Neuron (in vitro differentiated cells): ENCODE measurements around the gene SLX4.
"Not testable (repeated sequence)": the region's sequence is repeated elsewhere in the genome, so short reads cannot be mapped to it uniquely, and the experiment has no call there.

Experiments
- H2AFZ ChIP-seq: one replicate; pipeline ENCODE4 v1.6.1; 2013; ENCODE audit warnings: low read depth, mild to moderate bottlenecking, inconsistent platforms, low read length, moderate library complexity
- H3K27me3 ChIP-seq: one replicate; pipeline ENCODE4 v1.6.1; 2013; ENCODE audit warnings: low read length; ENCODE audit not compliant: insufficient read depth
- H3K36me3 ChIP-seq: one replicate; pipeline ENCODE4 v1.6.1; 2013; ENCODE audit warnings: low read length; ENCODE audit not compliant: insufficient read depth
- H3K4me1 ChIP-seq: one replicate; pipeline ENCODE4 v1.6.1; 2013; ENCODE audit warnings: low read length; ENCODE audit not compliant: insufficient read depth
- H3K4me3 ChIP-seq: 2 replicates; pipeline ENCODE4 v1.5.1; 2013; ENCODE audit warnings: mild to moderate bottlenecking, low read length, moderate library complexity
- H3K9me3 ChIP-seq: one replicate; pipeline ENCODE4 v1.6.1; 2013; ENCODE audit warnings: low read length

SLX4 gene, protein sequence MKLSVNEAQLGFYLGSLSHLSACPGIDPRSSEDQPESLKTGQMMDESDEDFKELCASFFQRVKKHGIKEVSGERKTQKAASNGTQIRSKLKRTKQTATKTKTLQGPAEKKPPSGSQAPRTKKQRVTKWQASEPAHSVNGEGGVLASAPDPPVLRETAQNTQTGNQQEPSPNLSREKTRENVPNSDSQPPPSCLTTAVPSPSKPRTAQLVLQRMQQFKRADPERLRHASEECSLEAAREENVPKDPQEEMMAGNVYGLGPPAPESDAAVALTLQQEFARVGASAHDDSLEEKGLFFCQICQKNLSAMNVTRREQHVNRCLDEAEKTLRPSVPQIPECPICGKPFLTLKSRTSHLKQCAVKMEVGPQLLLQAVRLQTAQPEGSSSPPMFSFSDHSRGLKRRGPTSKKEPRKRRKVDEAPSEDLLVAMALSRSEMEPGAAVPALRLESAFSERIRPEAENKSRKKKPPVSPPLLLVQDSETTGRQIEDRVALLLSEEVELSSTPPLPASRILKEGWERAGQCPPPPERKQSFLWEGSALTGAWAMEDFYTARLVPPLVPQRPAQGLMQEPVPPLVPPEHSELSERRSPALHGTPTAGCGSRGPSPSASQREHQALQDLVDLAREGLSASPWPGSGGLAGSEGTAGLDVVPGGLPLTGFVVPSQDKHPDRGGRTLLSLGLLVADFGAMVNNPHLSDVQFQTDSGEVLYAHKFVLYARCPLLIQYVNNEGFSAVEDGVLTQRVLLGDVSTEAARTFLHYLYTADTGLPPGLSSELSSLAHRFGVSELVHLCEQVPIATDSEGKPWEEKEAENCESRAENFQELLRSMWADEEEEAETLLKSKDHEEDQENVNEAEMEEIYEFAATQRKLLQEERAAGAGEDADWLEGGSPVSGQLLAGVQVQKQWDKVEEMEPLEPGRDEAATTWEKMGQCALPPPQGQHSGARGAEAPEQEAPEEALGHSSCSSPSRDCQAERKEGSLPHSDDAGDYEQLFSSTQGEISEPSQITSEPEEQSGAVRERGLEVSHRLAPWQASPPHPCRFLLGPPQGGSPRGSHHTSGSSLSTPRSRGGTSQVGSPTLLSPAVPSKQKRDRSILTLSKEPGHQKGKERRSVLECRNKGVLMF (N-terminal part only)

DNA sequence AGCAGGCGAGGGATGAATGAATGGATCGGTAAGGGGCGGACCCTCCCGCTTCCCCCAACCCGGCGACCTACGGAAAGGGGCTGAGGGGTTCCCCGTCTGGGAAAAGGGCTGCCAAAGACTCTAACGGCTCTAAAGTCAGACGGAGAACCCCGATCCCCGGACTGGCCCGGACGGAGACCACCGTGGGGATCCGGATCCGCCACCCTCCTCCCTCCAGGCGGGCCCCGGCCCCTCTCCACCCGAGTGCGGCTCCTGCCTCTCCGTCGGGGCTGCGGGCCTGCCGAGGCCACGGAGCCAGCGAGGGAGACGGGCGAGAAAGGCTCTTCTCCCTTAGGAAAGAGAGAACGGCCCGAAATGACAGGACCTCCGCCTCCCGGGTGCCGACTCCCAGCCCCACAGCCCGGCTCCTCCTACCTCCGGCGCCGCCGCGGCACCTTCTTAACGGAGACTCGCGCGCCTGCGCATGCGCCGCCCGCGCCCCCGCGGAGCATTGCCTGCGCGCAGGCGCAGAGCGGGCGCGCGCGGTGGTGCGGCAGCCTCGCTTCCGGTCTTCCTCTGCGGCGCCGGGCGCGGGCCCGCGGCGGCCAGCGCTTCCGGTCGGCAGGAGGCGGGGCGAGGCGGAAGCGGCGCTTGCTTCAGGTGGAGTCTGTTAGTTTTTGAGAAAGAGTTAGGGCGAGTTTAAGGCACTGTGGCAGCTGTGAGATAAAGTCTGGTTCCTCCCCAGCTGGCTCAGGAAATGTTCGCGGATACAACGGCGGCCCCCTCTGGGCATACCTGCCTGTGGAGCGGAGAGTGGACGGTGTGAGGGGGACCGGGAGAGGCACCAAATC, at the start of gene SLX4:
Gene SLX4 (minus strand): TSS at position 461 of the 830 bp plus-strand sequence. CDS start 2,642 bp downstream, outside the sequence.
- H2AFZ ChIP-seq: peak within 1 kb of the TSS; percentile 93
- peak within 1 kb of the TSS; percentile 80 for H3K4me3 ChIP-seq
- H3K36me3 ChIP-seq: peaks cover 9% of the 10 kb centered on the region
- peaks cover 9% of the 10 kb centered on the region for H3K4me1 ChIP-seq
- no peaks in the 10 kb centered on the region for H3K27me3 ChIP-seq
- H3K9me3 ChIP-seq: no peaks in the 10 kb centered on the region

DNA sequence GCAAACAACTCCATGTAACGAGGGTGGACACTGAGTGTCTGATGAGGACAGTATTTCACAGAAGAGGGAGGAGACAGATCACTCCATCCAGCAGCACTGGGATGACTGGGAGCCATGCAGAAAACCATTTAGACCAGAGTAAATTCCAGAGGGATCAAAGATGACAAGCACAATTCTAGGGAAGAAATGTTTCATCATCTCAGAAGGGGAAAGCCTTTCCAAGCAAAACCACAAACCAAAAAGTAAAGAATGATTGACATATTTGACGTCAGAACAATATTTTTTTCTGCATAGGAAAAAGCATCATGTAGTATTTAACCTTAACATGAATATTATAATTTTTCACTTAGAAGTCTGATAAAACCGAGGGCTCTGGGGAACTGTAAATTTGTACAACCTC, 47.8 kb upstream of the SLX4 start:
- peaks cover 83% of the 10 kb centered on the region for H3K36me3 ChIP-seq

DNA sequence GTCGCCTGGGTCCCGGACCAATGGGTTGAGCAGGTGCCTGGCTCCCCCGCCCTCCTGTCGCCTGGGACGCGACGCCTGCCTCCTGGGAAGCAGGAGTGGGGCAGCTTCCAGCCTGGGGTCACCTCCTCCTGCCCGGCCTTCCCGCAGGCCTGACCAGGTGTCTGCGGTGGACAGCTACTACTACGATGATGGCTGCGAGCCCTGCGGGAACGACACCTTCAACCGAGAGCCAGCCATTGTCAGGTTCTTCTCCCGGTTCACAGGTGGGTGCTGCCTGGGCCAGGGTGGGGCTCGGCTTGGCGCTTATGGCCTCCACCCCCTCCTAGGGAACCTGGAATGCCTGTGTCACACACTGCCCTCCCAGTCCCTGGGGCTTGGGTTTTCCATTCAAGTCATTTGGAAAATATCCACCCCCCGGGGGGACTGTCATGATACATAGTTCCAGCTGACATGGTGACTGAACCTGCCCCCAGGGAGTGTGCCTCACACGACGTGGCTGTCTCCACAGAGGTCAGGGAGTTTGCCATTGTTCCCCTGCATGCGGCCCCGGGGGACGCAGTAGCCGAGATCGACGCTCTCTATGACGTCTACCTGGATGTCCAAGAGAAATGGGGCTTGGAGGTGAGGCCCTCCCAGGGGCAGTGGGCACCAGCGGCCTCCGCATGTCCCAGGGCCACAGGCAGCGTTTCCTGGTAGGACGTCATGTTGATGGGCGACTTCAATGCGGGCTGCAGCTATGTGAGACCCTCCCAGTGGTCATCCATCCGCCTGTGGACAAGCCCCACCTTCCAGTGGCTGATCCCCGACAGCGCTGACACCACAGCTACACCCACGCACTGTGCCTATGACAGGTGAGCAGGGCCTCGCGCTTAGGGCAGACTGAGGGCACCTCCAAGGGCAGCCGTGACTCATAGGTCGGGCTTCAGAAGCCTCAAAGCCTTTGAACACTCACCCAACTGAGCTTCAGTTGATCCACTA, 45.4 kb upstream of the SLX4 start:
- H3K27me3 ChIP-seq: no peaks in the 10 kb centered on the region
- H3K36me3 ChIP-seq: peaks cover 70% of the 10 kb centered on the region
- no peaks in the 10 kb centered on the region for H3K4me1 ChIP-seq

More for the DNA sequence above, 47.8 kb upstream of the SLX4 start:
- Histone ChIP-seq H2AFZ (no peak overlapping the region), H3K27me3 (no peaks in the 10 kb centered on the region), H3K4me3 (no peak overlapping the region), H3K4me1 (no peaks in the 10 kb centered on the region), H3K9me3 (no peaks in the 10 kb centered on the region)

DNA sequence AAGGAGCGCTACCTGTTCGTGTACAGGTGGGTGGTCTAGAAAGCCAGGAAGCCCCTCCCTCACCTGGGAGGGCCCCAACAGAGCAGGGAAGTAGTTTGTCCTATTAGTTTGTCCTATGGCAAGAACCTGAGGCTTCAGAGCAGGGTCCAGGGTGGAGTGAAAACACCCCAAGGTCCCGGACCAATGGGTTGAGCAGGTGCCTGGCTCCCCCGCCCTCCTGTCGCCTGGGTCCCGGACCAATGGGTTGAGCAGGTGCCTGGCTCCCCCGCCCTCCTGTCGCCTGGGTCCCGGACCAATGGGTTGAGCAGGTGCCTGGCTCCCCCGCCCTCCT, 44.7 kb upstream of the SLX4 start:
- H3K36me3 ChIP-seq: peaks cover 66% of the 10 kb centered on the region

More for the DNA sequence above, 45.4 kb upstream of the SLX4 start:
- H3K9me3 ChIP-seq: no peaks in the 10 kb centered on the region
- no peak overlapping the region for H3K4me3 ChIP-seq
- H2AFZ ChIP-seq: no peak overlapping the region

DNA sequence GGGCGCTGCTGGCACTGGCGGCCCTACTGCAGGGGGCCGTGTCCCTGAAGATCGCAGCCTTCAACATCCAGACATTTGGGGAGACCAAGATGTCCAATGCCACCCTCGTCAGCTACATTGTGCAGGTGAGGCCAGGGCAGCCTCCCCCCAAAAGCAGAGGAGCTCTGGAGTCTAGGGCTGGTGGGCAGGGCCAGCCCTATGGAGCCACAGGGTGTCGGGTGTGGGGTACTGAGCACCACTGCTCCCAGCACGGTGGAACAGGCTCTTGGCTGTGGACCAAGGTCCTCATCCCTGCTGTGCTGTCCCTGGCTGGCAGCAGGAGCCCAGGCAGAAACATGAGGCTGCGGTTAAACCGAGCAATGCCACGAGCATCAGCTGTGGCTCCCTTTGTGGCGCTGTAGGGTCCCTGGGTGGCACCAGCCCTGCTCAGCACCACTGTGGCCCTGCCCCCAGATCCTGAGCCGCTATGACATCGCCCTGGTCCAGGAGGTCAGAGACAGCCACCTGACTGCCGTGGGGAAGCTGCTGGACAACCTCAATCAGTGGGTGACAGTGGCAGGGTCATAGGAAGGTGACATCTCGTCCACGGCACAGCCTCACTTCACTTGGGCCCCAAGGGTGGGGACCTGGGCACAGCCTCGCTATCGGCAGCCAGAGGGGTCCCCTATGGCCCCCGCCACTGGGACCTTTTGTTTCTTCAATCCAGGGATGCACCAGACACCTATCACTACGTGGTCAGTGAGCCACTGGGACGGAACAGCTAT, 44.2 kb upstream of the SLX4 start:
- Histone ChIP-seq H3K36me3 (peaks cover 64% of the 10 kb centered on the region), H3K4me3 (no peak overlapping the region), H2AFZ (no peak overlapping the region), H3K4me1 (no peaks in the 10 kb centered on the region), H3K27me3 (no peaks in the 10 kb centered on the region), H3K9me3 (no peaks in the 10 kb centered on the region)

More for the DNA sequence above, 44.7 kb upstream of the SLX4 start:
- H3K9me3 ChIP-seq, H2AFZ ChIP-seq, H3K4me1 ChIP-seq, H3K27me3 ChIP-seq, H3K4me3 ChIP-seq: not testable (repeated sequence)

DNA sequence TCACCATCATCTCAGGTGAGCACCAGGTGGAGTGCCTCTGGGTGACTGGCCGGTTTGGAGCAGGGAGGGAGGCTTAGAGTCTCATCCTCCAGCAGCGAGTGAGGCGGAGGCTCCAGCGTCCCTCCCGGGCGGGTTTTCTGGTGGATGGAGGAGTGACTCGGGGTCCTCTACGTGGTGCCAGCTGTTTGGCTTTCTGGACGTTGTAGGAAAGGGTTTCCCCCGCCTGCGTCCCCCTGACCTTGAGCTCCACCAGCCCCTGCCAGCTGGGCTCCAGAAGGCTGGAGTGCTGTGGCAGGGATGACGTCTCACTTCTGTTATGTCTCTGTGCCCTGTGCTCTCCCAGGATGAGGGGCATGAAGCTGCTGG, 43.6 kb upstream of the SLX4 start:
- H3K27me3 ChIP-seq: no peaks in the 10 kb centered on the region
- no peak overlapping the region for H3K4me3 ChIP-seq
- H3K9me3 ChIP-seq: no peaks in the 10 kb centered on the region

DNA sequence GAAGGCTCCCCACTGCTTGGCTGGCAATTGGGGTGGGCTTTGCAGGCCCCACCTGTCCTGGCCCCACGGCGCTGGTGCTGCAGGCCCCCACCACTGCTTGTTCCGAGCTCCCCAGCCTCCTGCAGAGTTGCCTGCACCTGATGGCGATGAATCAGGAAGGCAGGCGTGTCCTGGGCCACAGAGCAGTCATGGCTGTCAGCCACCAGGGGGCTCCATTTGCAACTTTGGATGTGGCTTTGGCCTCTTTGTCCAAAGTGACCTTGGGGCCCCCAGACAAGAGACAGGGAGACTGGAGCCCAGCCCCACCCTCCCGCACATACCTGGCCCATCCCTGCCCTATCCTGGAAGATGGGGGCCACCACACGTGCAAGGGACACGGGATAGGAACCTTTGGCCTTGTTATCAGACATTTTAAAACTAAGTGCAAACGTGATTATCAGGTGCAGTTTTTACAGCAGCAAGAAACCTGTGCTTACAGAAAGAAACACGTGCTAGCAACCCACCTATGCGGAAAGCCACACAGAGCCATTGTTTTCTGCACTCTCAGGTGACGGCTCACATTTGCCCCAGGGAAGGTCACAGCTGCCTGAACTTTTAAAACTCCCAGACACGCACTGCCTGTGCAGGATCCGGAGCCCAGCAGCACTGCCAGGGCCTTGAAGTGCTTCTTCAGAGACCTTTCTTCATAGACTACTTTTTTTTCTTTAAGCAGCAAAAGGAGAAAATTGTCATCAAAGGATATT, 43.0 kb upstream of the SLX4 start, which contains the start of gene DNASE1:
Gene DNASE1 (plus strand): TSS at position 443 of the 743 bp plus-strand sequence. CDS start 683 bp downstream, outside the sequence.
- Histone ChIP-seq H3K4me1 (no peaks in the 10 kb centered on the region), H3K27me3 (no peaks in the 10 kb centered on the region), H3K36me3 (peaks cover 57% of the 10 kb centered on the region), H3K4me3 (no peak within 1 kb of the TSS), H3K9me3 (no peaks in the 10 kb centered on the region), H2AFZ (no peak within 1 kb of the TSS)

More for the DNA sequence above, 43.6 kb upstream of the SLX4 start:
- Histone ChIP-seq H3K4me1 (no peaks in the 10 kb centered on the region), H2AFZ (no peak overlapping the region), H3K36me3 (peaks cover 61% of the 10 kb centered on the region)

DNA sequence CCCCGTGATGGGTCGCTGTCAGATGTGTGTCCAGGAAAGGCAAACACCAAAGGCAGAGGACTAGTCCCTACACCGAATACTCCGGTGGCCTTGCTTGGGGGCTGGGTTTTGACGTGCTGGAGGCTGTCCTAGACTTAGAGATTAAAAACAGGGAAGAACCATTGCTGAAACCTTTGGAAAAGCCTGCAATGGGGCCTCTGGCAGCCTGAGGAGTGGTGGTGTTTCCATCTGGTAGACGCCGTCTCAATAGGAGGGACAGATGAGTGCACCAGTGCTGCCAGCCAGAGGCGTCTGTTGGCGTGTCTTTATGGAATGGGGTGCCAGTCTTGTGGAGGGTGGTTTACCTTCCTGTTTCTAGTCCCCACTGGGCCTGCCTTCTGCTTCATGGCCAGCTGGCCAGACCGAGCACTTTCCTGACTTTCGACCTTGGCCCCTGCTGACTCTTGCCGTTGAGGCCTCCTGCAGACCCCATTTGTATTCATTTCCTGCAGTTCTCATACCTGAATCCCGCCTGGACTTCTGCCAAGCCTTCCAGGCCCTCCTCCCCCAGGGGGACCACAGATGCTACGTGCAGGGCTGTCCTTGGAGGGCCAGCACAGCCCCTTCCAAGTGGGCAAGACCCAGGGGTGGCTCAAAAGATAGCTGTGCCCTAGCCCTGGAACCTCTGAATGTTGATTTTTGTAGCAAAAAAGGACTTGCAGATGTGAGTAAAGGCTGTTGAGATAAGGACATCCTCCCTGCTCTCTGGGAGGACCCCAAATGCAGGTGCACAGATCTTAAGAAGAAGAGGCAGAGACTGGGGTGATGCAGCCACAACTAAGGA, 41.2 kb upstream of the SLX4 start:
- H3K4me3 ChIP-seq: no peak overlapping the region
- H3K36me3 ChIP-seq: peaks cover 45% of the 10 kb centered on the region
- H3K27me3 ChIP-seq: no peaks in the 10 kb centered on the region
- no peaks in the 10 kb centered on the region for H3K9me3 ChIP-seq
- H3K4me1 ChIP-seq: no peaks in the 10 kb centered on the region
- H2AFZ ChIP-seq: no peak overlapping the region

DNA sequence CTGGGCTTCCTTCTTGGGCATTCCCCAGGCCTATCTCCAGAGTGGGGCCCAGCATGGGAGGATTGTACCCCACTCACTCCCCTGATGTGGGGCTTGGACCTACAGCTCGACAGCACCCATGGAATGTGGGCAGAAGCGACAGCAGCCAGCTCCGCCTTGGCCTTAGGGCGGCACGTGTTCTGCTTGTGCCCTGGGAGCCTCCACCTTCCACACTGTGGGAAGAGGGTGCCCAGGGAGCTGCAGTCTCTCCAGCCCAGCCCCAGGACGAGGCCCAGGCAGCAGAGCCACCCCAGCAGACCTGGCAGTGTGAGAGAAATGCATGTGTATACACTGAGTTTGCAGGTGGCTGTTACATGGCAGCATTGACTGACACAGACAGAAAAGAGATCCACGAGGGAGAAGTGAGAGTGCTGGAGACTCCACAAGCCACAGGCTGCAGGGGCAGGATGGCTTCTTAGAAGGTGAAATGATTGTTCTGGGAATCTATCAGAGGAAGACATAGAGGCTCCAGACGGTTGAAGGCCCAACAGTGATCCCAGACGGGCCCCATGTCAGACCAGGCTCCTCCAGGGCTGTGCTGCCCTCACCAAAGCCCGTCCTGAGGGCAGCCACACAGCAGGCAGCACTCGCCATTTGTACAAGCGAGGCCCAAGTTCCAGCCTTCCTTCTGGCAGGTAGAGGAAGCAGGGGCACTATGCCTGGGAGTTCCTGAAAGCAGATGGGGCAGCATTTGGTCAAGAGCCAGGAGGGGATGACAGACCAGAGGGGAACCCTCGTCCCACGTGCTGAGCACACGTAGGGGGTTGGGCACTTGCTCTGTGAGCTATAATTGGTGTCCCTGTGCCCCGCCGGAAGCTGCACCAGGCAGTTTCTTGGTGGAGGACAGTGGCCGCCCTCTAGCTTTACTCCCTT, 40.3 kb upstream of the SLX4 start:
- H3K27me3 ChIP-seq: no peaks in the 10 kb centered on the region
- H3K4me1 ChIP-seq: peaks cover 3% of the 10 kb centered on the region
- peaks cover 36% of the 10 kb centered on the region for H3K36me3 ChIP-seq
- H2AFZ ChIP-seq: no peak overlapping the region
- no peak overlapping the region for H3K4me3 ChIP-seq
- no peaks in the 10 kb centered on the region for H3K9me3 ChIP-seq
